Measurements from ENCODE around the gene RBAK. TPM values are rescaled to one million over a fixed set of nuclear protein-coding genes. Genes with fewer than 3 reads are reported as not detected.

RBAK gene
- total RNA-seq, 1 experiment from 2014 or later = 18.5 TPM

DNA sequence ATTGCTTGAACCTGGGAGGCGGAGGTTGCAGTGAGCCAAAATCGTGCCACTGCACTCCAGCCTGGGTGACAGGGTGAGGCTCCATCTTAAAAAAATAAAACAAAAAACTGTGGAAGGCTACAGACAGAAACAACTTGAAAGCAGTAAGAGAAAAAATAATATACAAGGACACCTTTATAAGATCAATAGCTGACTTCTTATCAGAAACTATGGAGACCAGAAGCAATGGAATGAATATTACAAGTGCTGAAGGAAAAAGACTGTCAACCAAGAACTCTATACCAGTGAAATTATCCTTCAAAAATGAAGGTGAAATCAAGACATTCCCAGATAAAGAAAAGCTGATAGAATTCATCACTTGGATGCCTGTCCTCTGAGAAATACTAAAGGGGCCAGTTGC, 49.0 kb downstream of the RBAK start:
- no peak overlapping the region for H2BK12ac ChIP-seq (ENCODE audit: insufficient read length, low read depth, low read length)
- no peak overlapping the region for H2BK15ac ChIP-seq (ENCODE audit: low read depth, low read length)
- H3K23me2 ChIP-seq (ENCODE audit: insufficient read length, low read depth, low read length, poor library complexity, severe bottlenecking) = no peaks in the 10 kb centered on the region
- Mint-ChIP-seq H3K36me3 (ENCODE audit: insufficient read depth in 1 of 3, low read depth in 3 of 3) (peaks cover 4 to 8% (median 7%) of the 10 kb centered on the region in 3 experiments; a peak in 5 of 7 replicates), H3K4me1 (no peaks in the 10 kb centered on the region), H3K4me3 (no peak overlapping the region), H3K27ac (no peak overlapping the region), H3K27me3 (ENCODE audit: low read depth) (peaks cover 7% of the 10 kb centered on the region), H3K9me3 (peaks cover 57 to 64% of the 10 kb centered on the region in 2 experiments)
- no peaks in the 10 kb centered on the region for H4K20me1 ChIP-seq (ENCODE audit: control insufficient read depth, insufficient read depth, insufficient read length)
- H3K18ac ChIP-seq (ENCODE audit: insufficient read length, low read depth, low read length) = no peak overlapping the region
- H4K8ac ChIP-seq (replicated peaks; ENCODE audit: insufficient read length, low read depth, low read length) = no peak overlapping the region
- no peaks in the 10 kb centered on the region for H3K79me2 ChIP-seq (ENCODE audit: insufficient read depth, low read length)
- H2AK5ac ChIP-seq (ENCODE audit: insufficient read length, low read length) = no peak overlapping the region
- H2BK5ac ChIP-seq (ENCODE audit: insufficient read length, low read length) = no peak overlapping the region
- no peaks in the 10 kb centered on the region for H3K27me3 ChIP-seq (ENCODE audit: insufficient read depth, low read length)
- no peak overlapping the region for H4K5ac ChIP-seq (ENCODE audit: insufficient read length, low read depth, low read length)
- no peak overlapping the region for H3K14ac ChIP-seq (ENCODE audit: insufficient read depth, low read length)
- no peak overlapping the region for H3K9ac ChIP-seq (ENCODE audit: extremely low read depth, insufficient read length, low read length)
- H3K56ac ChIP-seq (ENCODE audit: insufficient read length, low read depth, low read length) = no peak overlapping the region
- DNase-seq = no peak
- H3K4me2 ChIP-seq (ENCODE audit: insufficient read depth, insufficient read length, low read length) = no peak overlapping the region
- no peaks in the 10 kb centered on the region for H3K79me1 ChIP-seq (ENCODE audit: insufficient read depth, low read depth, low read length, poor library complexity, severe bottlenecking)
- H2AFZ ChIP-seq (ENCODE audit: low read length) = no peak overlapping the region
- no peak overlapping the region for H2BK20ac ChIP-seq (ENCODE audit: low read depth, low read length, poor library complexity, severe bottlenecking)
- no peak overlapping the region for H3K23ac ChIP-seq (ENCODE audit: insufficient read length, low read depth, low read length)
- H2BK120ac ChIP-seq (ENCODE audit: low read depth, low read length, poor library complexity, severe bottlenecking) = no peak overlapping the region
- peaks cover 24% of the 10 kb centered on the region for H3K9me3 ChIP-seq (ENCODE audit: control insufficient read depth, low read depth, low read length)
- H3K4ac ChIP-seq (ENCODE audit: low read depth, low read length) = no peak overlapping the region
- H3K27ac ChIP-seq (ENCODE audit: insufficient read length, low read depth, low read length) = no peak overlapping the region
- TF ChIP-seq CTCF (conservative IDR thresholded peaks at IDR 0.05) = no peak
- no peak overlapping the region for H3T11ph ChIP-seq (ENCODE audit: low read length)
- no peaks in the 10 kb centered on the region for H3K4me1 ChIP-seq (ENCODE audit: insufficient read depth, low read length)
- WGBS (ENCODE audit: extremely low coverage, insufficient read length, low lambda C conversion rate) = no CpG with 5 or more reads among the region's 2 CpGs
- H4K91ac ChIP-seq (ENCODE audit: insufficient read length, low read depth, low read length) = no peak overlapping the region

All from H9 (cell line).